Measurements from ENCODE around the gene GTPBP6. TPM values are rescaled to one million over a fixed set of nuclear protein-coding genes. Genes with fewer than 3 reads are reported as not detected.
"Not testable (repeated sequence)": the region's sequence is repeated elsewhere in the genome, so short reads cannot be mapped to it uniquely, and the experiment has no call there.

GTPBP6 gene
- total RNA-seq, 1 experiment from 2014 or later, result 148 TPM

DNA sequence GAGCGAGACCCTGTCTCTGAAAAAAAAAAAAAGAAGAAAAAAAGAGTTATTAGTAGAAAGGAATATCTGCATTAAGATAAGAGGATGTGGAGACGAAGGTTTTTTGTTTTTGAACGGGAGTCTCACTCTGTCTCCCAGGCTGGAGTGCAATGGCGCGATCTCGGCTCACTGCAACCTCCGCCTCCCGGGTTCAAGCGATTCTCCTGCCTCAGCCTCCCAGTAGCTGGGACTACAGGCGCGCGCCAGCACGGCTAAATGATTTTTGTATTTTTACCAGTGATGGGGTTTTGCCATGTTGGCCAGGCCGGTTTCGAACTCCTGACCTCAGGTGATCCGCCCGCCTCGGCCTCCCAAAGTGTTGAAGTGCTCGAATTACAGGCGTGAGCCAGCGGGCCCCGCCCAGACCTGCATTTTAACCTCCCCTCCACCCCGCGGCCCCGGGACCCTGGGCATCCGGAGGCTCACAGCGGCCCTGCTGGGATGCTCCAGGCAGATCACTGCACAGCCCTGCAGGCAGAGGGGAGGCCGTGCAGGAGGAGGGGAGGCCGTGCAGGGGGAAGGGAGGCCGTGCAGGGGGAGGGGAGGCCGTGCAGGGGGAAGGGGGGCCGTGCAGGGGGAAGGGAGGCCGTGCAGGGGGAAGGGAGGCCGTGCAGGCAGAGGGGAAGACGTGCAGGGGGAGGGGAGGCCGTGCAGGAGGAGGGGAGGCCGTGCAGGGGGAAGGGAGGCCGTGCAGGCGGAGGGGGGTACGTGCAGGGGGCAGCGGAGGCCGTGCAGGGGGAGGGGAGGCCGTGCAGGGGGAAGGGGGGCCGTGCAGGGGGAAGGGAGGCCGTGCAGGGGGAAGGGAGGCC, 38.6 kb downstream of the GTPBP6 start:
- DNase-seq (ENCODE audit: low spot score); in situ Hi-C loops (cut with HindIII; ENCODE audit: low sequenced_read_pairs): not testable (repeated sequence)

DNA sequence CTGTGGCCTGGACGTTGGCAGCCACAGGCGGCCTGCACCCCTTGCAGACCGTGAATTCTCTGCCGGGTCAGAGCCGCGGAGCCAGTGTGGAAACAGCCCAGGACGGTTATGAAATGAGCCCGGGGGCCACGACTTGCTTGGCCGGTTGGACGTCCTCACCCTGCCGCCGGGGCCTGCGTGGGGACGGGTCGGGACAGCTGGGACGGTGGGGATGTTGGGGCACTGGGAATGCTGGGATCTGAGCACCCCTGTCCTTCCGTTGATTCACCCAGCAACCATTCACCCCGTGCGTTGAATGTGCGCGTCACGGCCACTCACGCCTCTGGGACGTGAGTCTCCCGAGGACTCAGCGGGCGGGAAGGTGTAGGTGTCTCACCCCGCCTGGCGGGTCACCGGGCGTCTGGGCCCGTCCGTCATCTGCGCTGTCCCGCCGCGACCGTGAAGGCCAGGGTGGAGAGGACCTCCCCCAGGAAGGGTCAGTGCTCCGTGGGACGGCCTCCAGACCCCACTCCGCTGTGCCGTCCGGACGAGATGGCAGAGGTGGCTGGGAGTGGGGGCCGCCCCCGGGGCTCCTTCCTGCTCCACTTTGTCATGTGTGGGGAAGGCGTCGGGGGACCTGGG, 41.9 kb downstream of the GTPBP6 start:
- no peak for DNase-seq (ENCODE audit: low spot score)
- in situ Hi-C loops (cut with HindIII; ENCODE audit: low sequenced_read_pairs), result no loop called here

DNA sequence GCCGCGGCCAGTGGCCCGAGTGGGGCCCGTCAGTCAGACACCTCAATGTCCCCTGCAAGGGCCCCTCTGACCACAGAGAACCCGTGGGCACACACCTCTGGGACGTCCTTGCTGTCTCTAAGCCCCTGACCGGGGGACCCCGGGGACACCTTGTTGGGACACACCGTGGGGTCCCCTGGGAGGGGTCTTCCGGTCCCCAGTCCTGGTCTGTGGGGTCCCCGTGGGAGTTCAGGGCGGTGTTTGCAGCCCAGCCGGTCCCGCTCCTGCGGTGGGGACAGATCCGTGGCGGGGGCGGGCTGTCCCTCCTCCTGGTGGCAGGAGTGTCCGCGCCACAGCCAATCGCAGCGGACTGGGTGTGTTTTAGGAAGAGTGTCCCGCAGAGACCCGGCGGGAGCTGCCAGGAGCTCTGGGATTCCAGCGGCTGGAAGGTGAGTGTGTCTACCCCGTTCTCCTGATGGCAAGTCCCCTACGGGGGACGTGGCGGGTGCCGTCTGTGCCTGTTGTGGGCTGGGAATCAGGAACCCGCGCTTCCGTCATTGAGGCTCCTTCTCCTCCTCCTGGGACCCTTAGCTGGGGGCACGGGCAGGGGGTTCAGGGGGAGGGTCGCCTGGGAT, 42.5 kb downstream of the GTPBP6 start:
- in situ Hi-C loops (cut with HindIII; ENCODE audit: low sequenced_read_pairs), result no loop called here
- DNase-seq (ENCODE audit: low spot score), result peak; percentile 68

DNA sequence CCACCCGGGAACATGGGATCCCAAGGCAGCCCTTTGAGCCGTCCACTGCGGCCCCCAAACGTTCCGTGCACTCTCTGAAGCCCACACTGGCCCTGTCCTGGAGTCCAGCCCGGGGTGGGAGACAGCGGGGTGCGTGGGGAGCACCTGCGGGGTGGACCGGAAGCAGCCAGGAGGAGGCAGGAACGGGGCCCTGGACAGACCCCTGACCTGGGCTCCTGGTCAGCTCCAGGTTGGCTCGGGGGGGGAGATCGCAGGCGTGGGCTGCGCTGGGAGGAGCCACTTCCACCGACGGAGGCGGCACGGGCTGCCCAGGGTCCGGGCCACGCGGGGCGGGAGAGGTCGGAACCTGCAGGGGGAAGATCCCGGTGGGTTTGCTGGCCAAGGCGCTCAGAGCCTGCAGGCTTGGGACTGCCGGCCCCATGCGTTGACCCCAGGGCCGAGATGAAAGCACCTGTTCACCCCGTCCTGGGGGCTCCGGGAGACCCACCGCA, 43.1 kb downstream of the GTPBP6 start:
- in situ Hi-C loops (cut with HindIII; ENCODE audit: low sequenced_read_pairs), result no loop called here

DNA sequence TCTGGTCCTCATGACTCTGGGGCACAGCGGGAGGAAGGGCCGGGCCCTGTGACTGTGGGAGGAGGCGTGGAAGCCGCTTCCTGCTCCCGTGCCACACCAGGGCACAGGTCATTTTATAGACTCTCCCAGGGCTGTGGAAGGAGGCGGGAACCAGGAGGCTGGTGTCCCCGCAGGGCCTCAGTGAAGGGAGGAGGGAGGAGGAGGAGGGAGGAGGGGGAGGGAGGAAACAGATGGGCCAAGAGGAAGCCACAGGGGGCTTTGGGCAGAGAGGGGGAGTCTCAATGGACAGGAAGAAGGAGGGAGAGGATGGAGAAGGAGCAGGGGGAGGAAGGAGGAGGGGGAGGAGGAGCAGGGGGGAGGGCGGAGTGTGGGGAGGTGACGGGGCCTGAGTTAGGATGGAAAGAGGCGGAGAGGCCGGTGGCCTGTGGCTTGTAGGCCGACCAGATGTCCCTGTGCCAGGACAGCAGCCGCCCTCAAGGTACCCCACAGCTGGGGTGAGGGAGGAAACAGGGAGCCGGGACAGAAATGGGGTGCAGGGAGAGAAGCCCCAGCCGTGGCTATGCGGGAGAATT, 43.6 kb downstream of the GTPBP6 start:
- no peak for DNase-seq (ENCODE audit: low spot score)
- in situ Hi-C loops (cut with HindIII; ENCODE audit: low sequenced_read_pairs), result no loop called here

More for the DNA sequence above, 43.1 kb downstream of the GTPBP6 start:
- no peak for DNase-seq (ENCODE audit: low spot score)

DNA sequence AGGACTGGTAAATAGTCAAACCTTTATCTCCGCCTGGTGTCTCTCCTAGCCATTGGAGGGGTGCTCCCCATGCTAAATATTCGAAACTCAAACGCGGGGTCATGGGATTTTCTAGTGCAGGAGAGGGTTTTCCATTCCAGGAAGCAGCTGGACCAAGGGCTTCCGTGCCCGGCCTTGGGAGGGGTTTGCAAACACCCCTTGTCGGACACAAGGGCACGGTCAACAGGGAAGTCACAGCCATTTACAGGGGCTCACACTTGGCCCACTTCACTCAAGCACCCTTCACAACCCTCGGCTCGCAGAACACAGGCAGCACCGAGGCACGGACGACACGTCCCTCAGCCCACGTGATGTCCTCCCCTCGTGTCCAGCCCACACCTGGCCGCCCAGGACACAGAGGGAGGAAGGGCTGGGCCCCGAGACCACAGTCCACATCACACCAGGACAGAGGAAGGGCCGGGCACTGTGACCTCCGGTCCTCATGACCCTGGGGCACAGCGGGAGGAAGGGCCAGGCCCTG, 47.7 kb downstream of the GTPBP6 start:
- DNase-seq (ENCODE audit: low spot score), result no peak
- in situ Hi-C loops (cut with HindIII; ENCODE audit: low sequenced_read_pairs), result no loop called here

DNA sequence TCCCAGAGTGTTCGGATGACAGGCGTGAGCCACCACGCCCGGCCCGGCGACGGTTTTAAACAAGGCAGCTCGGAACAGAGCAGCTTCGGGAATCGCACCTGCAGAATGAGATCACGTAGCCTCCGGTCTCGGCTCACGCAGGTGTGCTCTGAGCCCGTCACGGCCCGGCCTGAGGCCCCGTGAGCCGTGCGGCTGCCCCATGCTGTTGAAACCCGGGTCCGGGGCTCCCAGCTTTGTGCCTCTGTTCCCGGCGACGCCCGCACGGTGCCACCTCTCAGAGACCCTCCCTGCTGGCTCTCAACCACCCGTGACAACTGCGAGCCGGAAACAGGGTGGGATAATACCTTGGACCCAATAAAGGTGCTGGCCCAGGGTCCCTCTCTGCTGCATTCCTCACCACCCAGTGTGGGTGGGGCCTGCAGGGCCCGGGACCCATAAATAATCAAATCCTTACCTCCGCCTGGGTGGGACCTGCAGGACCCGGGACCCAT, 50.8 kb downstream of the GTPBP6 start:
- no peak for DNase-seq (ENCODE audit: low spot score)
- in situ Hi-C loops (cut with HindIII; ENCODE audit: low sequenced_read_pairs), result no loop called here

DNA sequence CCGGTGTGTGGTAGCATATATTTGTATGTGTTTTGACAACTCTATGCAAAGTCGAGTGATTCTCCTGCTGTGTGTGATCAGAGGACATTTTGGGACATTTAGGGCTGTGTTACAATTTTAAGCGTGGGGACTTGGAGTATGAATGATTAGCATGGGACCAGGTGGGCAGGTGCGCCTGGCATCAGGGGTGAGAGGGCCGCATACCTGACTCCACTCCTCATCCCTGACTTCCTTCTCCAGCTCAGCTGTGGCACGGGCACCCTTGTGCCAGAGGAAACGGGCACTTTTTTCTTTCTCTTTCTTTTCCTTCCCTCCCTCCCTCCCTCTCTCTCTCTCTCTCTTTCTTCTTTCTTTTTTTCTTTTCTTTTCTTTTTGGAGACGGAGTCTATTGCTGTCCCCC, 53.1 kb downstream of the GTPBP6 start:
- in situ Hi-C loops (cut with HindIII; ENCODE audit: low sequenced_read_pairs), result no loop called here

DNA sequence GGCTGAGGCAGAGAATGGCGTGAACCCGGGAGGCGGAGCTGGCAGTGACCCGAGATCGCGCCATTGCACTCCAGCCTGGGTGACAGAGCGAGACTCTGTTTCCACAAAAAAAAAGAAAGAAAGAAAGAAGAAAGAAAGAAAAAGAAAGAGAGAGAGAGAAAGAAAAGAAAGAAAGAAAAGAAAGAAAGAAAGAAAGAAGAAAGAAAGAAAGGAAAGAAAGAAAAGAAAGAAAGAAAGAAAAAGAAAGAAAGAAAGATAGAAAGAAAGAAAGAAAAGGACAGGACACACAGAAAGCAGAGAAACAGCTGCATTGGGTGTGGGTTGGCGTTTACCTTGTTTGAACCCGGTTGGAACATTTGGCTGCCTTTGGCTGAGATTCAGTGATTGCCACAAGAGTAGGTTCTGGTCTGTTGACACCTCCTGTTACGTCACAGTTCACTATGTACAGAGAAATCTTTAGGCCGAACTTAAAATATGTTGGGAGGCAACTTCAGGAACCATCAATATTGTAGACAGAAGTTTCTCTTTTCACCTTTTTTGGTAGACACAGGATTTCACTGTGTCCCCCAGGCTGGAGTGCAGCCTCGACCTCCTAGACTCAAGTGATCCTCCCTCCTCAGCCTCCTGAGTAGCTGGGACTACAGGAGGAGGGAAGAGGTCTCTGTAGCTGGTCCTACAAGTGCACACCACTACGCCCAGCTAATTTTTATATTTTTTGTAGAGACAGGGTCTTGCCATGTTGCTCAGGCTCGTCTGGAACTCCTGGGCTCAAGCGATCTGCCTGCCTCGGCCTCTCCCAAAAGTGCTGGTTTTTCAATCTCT, 53.8 kb downstream of the GTPBP6 start:
- in situ Hi-C loops (cut with HindIII; ENCODE audit: low sequenced_read_pairs), result no loop called here
- DNase-seq (ENCODE audit: low spot score), result no peak

More for the DNA sequence above, 53.1 kb downstream of the GTPBP6 start:
- DNase-seq (ENCODE audit: low spot score), result no peak

DNA sequence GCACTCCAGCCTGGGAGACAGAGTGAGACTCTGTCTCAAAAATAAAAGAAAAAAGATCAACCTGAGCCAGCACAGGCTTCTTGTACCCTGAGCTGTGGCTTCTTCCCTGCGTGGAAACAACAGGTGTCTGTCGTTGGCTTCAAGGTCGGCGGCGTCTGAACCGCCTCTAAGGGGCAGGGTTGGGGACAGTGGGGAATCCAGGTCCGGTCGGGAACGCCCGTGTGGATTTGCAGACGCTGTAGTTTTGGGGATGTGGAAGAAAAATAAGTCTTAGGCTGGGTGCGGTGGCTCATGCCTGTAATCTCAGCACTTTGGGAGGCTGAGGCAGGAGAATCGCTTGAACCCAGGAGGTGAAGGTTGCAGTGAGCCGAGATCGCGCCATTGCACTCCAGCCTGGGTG, 54.6 kb downstream of the GTPBP6 start:
- in situ Hi-C loops (cut with HindIII; ENCODE audit: low sequenced_read_pairs); DNase-seq (ENCODE audit: low spot score): not testable (repeated sequence)

DNA sequence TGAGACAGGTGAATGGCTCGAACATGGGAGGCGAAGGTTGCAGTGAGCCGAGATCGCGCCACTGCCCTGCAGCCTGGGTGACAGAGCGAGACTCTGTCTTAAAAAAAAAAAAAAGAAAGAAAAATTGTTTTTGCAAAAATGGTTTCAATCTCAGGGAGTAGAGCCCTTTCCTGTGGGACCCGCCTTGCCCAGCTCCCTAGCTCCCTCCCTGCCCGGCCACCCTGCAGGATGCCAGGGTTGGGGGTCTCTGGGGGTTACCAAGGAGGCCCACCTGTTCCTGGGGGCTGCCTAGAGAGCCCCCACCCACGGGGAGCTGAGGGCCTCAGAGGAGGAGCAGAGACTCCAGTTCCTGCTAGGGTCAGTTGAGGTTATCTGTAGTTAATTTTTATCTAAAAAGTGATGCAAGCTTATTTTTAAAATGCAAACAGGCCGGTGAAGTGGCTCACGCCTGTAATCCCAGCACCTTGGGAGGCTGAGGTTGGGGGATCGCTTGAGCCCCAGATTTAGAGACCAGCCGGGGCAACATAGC, 56.2 kb downstream of the GTPBP6 start:
- in situ Hi-C loops (cut with HindIII; ENCODE audit: low sequenced_read_pairs), result no loop called here
- DNase-seq (ENCODE audit: low spot score), result no peak

DNA sequence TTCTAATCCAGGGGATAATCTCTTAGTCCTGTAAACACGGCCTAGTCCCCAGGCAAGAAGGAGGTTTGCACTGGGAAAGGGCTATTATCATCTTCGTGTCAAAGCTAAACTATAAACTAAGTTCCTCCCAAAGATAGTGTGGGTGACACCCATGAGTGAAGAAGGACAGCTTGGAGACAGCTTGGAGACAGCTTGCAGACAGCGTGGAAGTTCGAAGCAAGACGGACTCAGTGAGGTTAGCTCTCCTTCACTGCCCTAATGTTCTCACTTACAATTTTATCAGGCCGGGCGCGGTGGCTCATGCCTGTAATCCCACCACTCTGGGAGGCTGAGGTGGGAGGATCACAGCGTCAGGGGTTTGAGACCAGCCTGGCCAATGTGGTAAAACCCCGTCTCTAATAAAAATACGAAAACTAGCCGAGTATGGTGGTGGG, 56.7 kb downstream of the GTPBP6 start:
- in situ Hi-C loops (cut with HindIII; ENCODE audit: low sequenced_read_pairs), result no loop called here
- no peak for DNase-seq (ENCODE audit: low spot score)

DNA sequence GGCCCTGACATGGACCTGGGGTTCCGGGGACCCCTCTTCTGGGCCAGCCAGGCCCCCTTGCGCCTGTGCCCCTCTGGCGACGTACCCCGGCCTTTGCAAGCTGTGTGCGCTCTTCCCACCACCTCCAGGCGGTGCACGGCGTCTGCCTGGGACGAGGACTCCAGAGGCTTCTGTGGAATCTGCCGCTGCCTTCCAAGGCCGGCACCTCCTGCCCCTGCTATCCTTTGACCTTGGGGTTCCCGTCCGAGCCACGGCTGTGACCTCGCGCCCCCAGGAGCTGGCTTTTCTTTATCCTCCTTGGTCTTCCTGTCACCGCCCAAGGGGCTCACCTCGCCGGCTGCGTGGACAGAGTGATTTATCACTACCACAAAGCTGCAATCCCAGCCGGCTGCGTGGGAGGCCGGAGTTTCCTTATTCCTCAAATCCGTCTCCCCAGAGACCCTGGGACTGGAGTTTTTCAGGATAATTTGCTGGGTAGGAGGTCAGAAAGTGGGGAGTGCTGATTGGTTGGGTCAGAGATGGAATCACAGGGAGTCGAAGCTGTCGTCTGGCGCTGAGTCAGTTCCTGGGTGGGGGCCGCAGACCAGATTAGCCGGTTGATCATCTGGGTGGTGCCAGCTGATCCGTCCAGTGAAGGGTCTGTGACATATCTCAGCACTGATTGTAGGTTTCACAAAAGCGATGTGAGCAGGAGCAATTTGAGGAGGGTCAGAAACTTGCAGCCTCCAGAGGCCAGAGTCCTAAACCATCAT, 57.3 kb downstream of the GTPBP6 start:
- no peak for DNase-seq (ENCODE audit: low spot score)
- in situ Hi-C loops (cut with HindIII; ENCODE audit: low sequenced_read_pairs), result no loop called here

DNA sequence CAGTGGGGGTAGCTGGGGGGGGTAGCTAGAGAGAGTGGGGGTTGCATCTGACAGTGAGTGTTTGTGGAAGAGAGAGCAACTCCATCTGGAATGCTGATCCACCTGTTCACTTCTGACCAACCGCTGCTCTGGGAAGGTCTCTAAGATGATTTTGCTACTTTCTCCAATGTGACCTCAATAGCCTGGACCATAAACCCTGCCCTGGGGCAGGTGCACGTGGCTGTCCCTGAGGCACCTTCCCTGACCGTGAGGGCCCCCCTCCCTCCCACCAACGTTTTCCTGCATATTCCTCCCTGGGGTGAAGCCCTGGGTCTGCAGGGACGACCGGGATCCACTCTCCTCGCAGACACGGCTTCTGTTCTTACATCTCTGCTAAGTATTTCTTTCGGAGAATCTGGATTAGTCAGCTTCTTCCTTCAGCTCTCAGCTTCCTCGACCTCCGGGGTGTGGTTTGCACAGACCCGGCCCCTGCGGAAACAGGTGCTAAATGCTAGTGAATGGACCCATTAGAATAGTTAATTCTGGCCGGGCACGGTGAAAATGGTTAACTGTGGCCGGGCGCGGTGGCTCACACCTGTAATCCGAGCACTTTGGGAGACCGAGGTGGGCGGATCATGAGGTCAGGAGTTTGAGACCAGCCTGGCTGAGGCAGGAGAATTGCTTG, 58.8 kb downstream of the GTPBP6 start:
- no peak for DNase-seq (ENCODE audit: low spot score)
- in situ Hi-C loops (cut with HindIII; ENCODE audit: low sequenced_read_pairs), result no loop called here

DNA sequence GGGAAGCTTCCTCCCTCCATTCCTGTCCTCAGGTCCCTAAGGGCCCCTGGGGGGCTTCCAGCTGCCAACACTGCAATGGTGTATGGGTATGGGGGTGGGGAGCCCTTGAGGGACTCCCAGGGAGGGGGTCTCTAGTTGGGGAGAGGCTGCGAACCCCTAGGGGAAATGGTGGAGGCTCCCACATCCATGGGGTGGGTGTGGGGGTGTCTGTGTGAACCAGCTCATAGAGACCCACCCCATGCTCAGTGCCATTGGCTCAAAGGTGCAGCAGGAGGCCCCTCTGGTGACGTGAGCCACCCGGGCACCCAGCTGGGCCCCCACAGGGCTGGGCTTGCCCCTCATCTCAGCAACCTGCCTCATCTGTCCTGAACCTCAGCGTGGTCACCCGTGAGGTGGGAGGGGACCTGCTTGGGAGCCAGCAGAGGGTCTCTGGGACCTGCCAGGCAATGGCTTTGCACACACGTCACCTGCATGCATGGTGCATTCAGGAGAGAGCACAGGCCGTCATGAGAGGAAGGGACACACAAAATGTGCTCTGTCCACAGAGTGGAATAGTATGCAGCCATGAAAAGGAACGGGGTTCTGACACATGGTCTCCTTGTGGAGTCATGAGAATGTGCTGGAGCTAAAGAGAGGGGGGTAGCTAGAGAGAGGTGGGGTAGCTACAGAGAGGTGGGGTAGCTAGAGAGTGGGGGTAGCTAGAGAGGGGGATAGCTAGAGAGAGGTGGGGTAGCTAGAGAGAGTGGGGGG, 60.1 kb downstream of the GTPBP6 start:
- DNase-seq (ENCODE audit: low spot score), result no peak
- in situ Hi-C loops (cut with HindIII; ENCODE audit: low sequenced_read_pairs), result no loop called here

DNA sequence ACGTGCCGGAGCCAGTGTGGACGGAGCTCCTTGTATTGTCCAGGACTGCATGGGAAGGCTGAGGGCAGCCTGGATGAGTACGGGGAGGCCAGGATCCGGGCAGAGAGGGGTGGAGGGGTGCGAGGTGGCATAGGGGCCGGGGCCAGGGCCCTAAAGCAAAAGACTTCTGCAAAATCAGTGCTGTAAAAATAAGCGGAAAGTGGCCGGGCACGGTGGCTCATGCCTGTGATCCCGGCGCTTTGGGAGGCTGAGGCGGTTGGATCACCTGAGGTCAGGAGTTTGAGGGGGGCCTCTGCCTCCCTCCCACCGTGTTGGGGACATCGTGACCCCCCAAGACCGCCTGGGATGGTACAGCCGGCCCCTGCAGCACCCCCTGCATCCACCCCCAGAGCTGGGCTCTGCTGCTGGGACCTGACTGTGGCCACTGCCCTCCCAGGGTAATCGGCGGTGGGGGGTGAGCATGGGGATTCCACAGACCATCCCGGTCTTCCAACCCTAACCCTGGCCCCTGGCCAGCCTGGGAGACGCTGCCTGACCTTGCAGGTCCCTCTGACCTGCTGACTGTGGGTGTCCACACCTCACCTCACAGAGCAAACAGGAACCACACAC, 60.8 kb downstream of the GTPBP6 start:
- in situ Hi-C loops (cut with HindIII; ENCODE audit: low sequenced_read_pairs), result no loop called here
- DNase-seq (ENCODE audit: low spot score), result no peak
